HG02981 (cell line): Measurements from ENCODE around the gene PNMA1.

Source experiments
- ATAC-seq: cut with Tn5 transposase; IDR thresholded peaks from one replicate; pipeline ENCODE4 v1.9.1; 2021; ENCODE audit warnings: mild to moderate bottlenecking, moderate library complexity; ENCODE audit not compliant: unreplicated experiment

Gene PNMA1

DNA sequence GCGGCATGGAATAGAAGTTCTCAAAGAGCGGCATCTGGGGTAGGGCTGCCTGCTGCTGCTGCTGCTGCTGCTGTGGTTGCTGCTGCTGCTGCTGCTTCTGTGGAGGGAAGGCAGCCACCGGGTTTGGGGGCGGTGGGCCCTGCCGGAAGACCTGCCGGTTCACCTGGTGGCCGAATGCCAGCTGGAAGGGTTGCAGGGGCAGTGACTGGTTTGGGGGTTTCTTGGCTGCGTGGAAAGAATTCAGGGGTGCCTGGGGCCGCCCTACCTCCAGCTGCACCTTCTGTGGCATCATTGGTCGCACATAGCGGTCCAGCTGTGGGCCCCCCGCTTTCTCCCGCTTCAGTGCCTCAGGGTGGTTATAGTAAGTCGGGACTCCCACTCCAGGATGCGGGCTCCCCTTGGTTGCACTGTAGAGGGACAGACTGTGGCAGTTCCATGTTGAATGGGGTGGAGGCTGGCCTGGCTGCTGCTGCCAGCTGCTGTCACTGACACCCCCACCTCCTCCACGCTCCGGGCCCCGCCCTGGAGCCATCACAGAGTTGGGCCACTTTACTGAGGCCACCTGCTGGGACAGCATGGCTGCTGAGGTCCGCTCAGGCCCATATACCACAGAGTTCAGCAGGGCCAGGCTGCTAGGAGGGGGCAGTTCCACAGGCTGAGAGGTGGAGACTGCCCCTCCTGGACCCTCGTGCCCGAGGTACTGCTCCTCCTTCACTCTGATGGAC lies 25.2 kb upstream of the PNMA1 start:
- no peak for ATAC-seq

DNA sequence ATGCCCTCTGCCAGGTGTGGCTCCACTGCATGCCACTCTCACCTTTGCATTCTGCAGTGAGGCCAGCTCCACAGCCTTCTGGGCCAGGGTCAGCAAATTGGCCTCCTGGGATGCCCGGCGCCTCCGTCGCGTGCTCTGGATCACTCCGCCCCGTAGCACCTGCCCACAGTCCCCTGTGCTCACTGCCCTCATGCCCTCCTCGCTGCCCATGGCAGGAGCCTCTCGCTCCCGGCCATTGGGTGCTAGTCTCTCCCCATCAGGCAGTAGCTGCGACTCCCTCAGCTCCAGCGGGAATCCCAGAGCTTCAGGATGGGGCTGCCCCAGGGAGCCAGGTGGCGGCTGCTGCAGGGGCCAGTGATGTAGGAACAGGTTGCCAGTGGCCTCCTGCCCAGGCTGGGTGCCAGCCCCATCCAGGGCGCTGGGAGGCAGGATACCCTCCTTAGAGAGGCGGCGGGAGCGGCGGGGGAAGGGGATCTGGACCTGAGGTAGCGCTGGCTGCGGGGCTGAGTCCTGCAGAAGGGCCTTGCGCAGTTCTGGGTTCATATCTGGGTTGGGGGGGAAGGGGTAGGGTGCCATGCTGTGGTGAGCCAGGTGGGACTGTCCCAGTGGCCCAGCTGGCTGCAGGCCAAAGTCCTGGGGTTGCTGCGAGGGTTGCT lies 24.5 kb upstream of the PNMA1 start:
- ATAC-seq: no peak

DNA sequence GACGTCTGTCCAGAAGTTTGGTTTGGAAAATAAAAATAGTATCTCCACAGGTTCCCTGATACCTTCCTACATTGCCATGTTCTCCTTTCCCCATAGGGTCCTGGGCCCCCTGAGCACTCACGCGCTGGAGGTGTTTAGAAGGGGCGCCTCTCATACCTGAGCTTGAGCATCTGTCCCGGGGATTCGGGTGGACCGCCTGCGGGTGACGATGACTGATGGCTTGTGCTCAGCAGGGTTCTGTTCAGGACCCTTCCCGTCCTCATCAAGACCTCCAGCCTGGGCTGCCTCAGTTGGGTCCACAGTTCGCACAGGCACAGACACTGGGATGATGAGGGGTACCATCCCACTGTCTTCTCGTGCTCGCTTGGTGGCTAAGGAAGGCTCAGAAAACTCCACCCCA lies 22.7 kb upstream of the PNMA1 start:
- no peak for ATAC-seq

DNA sequence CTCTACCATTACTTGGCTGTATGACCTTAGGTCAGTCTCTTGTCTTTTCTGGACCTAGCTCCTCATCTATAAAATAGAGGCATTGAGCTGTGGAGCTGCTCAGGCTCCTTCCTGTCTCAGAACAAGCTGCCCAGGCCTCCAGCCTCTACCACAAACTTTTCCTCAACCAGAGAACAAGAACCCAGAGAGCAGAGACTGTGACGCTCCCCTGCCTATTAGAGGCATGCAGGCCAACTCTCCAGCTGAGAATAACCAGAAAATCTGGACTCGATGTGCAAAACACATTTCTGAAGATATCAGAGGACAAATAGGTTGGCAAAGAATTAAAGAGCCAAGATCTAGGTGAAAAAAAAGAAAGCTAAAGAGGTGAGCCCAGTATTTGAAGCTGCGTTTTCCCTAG lies 17.8 kb upstream of the PNMA1 start:
- ATAC-seq: no peak

DNA sequence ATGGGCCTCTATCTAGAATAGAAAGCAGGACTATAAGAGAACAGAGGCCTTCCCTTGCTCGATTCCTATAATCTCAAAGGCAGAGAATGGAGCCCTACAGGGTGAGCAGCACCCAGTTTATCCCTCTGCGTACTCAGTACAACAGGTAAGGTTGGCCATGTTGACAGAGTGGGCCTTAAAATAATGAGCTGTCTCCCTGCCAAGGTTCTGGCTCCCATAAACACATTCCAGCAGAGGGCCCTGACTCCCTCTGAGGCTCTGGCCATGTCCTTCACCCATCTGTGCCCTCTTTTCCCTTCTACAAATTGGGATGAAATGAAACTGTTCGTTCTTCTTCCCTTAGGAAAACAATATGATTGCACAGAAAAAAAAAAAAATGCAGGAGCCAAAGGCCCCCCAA lies 16.9 kb upstream of the PNMA1 start:
- no peak for ATAC-seq

DNA sequence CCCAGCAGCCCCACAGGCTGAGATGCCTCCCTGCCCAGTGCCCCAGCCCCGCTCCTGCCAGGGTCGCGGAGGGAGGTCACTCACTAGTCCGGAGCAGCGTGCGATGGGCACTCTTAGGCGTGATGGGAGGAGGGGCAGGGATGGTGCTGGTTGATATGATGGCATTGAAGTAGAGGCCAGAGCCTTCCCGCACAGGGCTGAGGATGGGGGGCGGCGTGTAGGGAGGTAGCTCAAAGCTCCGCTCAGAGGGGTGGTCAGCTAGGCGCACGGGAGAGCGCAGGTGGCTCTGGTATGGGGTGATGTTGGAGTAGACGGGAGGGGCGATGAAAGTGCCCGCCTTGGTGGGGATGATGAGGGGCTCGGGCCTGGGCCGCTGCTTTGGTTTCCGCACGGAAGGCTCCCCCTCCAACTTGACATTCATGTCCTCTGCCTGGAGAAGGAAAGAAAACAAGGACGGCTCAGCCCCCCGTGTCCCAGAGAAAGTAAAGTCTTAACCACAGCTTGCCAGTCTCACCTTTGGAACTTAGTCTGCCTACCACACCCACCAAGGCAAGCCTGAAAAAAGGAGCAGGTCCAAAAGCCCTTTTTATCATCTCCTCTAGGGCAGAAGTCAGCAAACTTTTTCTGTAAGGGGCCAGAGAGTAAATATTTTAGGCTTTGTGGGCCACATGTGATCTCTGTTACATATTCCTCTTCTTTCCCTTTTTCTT lies 15.5 kb upstream of the PNMA1 start:
- ATAC-seq: no peak

DNA sequence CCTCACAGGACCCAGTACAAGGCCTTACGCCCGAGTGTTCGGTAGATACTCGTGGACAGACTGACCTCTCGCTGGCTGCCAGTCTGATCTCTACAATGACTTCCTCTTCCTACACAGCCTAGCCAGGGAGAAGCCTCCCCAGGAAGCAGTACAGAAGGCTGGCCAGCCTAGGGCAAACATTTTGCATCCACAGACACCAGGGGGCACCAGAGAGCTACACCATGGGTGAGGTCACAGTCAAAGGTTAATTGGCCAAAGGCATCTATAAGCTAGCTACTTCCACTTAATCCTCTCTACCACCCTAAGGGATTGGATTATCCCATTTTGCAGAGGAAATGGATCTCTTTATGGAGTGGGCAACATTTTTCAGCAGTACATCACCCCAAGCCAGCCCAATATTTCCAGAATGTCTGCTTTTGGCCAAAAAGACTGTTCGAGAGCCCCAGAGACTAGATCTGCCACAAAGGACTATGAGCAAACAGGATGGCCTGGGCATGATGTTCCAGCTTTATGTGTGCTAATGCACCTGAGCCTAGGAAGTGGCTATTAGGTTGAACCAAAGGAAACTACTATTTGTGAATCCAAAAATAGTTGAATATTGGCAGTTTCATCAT lies 14.6 kb upstream of the PNMA1 start:
- ATAC-seq: no peak

DNA sequence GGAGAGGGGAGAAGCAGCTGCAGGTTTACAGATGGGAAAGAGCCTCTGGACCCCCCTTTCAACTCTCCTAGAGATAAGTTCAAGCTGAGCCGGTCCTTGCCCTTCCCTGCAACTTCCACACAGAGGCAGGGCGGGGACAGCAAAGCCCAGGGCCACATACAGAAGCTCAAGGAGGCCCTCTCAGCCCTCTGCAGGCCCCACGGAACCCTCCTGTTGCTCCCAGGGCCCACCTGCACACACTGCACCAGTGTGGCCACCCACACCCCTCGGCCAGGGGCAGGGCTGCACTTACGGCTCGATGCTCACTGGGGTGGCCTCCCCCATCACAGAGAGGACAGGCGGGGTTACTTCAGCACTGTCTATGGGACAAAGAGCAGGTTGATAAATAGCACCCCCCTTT lies 13.0 kb upstream of the PNMA1 start:
- no peak for ATAC-seq

DNA sequence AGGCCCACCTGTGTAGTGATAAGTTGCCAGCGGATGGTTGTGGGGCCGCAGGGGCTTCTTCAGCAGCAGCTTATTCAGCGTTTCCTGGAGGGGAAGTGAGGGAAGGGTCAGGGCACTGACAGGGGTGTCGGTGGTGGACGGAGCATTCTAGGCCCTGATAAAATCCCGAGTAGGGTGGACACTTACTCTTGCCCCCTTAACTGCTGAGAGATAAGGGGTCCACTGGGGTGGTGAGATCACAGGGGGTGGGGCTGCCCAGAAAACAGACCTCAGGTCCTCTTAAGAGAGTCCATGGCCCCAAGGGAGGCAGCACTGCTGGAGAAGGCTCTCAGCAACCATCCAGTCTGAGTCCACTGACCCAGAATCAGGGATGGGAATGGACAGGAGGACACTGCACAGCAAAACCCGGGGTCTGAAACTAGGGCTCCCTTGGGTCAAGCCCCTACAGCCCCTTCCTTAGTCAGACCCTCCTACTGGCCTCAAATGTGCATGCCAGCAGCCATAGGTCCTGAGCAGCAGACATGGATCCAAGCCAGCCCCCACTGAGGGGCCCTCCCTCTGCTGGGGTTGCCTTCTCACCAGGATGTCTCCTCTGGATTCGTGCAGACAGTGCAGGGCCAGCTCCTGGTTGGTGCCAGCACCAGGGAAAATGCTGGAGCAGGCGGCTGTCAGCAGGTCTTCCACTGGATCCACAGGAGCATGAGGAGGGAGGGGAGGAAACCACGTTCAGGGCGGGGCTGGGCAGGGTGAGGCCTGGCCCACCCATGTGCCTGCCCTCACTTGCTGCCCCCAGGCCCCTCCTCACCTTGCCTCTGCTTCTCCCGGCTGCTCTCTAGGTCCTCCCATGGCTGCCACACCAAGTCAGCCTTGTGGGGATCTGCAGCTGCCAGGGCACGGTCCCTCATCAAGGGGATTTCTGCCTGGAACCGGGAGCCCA lies 12.1 kb upstream of the PNMA1 start:
- no peak for ATAC-seq

DNA sequence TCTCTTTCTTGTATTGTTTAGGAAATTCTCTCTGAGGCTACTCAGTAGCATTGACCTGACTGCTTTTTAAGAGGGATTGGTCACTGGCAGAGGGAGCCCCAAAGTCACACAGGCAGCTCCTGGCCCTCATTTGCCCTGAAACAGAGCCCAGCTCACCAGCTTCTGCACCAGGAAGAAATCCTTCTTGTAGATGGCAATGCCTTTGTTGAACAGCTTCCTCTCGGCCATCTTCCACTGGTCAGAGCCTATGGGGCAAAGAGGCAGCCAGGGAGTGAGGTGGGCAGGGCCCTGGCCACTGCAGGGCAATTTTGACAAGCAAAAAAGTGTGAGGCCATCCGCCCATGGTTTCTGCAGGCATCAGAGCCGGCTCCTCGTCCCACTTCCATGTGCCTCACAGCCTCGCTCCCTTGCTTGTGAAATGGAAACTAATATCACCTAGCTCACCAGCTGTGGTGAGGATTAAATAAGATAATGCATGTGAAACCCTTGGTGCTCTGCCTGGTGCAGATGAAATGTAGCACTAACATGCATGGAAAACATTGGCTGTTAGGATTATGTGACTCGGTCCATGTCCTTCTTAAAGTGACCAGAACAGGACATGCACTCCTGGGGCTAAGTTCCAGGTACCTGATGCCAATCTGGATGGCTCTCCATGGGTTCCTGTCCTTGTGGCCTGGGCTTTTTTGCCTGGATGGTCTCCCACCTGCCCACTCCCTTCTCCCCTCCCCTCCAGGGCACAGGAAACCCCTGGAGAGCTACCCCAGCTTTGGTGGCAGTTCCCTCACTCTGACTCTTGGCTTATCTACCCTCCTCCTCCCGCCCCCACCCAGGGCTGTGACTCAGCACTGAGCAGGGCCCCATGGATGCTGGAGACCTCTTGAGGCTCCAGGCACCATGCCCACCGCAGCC lies 11.2 kb upstream of the PNMA1 start:
- ATAC-seq: no peak

DNA sequence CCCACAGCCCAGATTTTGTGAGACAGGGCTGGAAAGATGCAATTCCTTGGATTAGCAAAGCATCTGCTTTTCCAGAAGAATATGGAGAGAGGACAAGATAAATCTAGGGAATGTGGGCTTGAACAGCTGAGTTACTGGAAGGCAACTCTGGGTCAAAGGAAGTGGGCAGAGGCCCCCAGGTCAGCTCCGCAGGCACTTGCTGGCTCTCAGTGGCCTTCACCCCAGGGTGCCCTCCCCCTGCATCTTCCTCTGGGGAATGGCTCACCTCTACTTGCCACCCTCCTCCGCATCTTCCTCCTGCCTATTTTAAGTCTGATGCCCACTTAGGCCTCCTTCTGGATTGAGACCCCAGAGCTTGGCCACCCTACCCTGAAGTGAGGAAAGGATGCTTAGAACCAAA lies 10.5 kb upstream of the PNMA1 start:
- ATAC-seq: no peak

DNA sequence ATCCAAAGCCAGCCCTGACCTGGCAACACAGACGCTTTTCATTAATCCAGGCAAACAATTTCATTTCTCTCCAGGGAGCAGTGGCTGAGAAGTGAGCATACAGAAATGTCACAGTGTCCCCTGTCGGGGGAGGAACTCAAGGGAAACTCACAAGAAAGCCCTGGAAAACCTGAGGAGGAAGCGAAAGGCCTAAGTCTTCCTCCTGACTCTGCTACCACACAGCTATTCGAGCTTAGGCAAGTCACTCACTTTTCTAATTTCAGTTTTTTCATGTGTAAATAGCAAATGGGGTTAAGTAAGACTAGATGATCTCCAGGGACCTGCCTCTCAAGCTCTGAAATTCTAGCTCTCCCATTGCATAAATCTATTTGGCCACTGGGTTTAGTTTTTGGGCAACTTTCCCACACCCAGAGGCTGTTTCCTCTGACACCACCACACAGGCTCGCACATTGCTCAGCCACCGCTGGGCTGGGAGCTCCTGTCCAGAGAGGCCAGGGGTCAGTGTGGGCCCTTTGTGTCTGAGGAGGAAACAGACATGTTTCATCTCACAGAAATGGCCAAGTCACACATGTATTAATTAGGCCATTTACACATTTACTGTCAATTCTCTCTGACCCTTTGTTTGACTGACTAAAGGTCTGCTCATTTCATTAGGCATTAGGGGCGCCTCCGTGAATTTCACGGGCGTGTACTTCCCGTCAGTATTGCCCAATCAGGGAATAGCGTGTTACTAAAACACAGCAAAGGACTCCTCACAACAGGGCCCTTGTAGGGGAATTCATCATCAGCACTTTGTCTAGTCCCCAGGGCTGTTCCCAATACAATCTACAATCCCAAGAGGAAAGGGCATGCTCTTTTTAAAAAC lies 9.8 kb upstream of the PNMA1 start:
- peak; percentile 18 for ATAC-seq

DNA sequence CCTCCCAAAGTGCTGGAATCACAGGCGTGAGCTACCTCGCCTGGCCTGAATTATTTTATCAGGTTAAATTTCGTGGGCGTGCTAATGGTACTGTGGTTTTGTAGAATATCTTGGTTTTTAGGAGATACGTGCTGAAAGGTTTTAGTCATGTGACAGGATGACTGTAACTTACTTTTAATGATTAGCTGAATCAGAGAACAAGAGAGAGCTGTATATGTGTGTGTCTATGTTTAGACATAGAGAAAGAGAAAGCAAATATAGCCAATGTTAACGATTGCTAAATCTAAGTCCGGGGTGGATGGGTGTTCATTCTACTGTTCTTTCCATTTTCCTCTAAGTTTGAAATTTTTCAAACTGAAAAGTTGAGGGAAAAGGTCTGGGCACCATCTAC lies 9.2 kb upstream of the PNMA1 start:
- ATAC-seq: peak; percentile 71

DNA sequence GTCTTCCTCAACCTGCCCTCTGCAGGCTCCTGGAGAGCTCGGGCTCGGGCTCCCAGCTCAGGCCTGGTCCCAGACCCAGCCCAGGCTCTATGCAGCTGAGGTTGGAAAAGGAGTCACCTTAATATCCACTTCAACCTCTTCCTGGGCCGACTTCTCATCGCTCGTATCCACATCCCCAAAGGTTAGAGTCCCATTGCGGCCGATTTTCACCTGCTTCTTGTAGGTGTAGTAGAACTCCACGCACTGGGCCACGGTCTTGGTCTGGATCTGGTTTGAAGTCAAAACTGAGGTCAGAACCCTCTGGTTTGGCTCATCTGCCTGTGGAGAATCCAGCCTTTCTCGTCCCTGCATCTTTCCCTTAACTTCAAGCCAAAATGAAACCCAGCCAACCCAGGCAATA lies 8.4 kb upstream of the PNMA1 start:
- no peak for ATAC-seq

DNA sequence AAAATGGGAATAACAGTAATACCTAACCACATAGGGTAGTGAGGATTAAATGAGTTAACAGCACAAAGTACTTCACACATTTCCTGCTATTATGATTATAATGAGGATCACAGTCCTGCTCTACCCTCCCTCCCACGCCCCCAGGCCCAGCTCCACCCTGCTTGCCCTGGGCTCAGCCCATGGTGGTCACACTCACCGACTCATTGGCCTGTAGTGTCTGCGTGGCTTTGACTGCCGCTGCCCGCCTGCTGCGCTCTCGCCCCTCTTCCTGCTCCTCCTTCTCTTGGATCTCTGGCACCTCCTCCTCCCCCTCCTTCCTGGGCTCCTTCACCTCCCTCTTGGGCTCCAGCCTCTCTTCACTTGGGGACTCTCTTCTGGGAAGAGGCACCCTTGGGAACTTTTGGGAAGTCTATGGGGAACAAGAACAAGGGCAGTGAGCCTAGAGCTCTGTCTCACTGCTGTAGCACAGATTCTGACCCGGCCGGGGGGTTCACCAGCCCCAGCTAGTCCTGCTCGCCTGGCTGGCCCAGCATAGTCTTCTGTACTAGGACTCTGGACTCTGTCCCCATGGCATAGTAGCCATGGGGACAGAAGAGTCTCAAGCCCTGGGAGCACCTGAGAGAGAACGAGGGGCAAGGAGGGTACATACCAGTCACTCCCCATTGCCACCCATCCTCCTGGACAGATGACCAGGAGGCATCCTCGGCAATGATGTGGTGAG lies 7.1 kb upstream of the PNMA1 start:
- ATAC-seq: no peak

DNA sequence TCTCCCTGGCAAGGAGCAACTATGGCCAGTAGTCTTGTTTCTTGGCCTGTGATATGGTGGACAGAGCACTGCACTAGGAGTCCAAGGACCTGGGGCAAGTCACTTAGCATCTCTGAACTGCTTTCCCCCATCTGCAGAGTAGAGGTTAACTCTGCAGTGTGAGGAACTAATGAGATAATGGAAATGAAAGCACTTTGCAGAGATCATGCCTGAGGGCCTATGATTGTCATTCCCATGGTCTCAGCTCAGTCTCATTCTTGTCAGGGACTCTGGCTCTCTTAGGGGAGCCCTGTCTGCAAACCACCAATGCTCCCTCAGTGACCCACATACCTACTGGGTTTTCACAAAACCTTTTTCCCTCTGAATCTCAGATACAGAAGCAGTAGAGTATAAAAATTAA lies 6.5 kb upstream of the PNMA1 start:
- ATAC-seq: no peak

DNA sequence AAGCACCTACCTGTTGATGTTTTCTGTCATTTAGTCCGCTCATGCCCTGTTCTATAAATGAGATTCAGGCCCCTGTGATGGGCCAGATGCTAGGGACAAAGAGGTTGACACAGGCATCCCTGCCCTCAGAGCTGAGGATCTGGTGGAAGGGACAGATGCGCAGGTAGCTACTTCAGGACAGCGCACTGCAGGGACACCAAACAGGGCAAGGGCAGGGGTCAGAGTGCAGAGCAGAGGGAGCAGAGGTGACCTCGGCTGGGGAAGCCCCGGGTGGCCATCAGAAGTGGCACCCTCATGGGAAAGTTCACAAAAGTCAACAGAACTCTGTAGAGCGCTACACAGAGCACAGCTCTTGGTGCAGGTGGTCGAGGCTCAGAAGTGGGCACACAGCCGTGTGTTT lies 5.6 kb upstream of the PNMA1 start:
- no peak for ATAC-seq

DNA sequence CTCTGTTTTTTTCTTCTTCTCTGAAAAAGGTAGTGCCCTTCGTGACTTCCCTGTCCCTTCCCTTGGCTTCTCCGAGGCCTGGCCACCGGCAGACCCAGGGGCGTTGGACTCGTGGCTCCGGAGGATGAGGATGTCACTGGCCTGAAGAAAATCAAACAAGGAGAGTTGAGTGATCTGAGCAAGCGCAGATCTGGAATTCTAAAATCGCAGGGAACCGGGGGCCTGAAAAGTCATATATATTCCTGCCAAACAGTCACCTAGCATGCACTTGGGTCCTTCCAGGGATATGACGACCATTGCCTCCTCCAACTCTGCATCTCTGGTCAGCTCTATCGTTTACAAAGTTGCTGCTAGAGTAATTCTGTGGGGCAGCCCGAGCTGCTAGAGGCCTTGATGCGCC lies 5.2 kb upstream of the PNMA1 start:
- ATAC-seq: no peak
